IMR-90 (cell line): Measurements from ENCODE around the gene PTCHD4. TPM values are rescaled to one million over a fixed set of nuclear protein-coding genes. Genes with fewer than 3 reads are reported as not detected.

Source experiments
- ATAC-seq: fragments of 200-7000 bp; cut with Tn5 transposase; 2 replicates; pipeline ENCODE4 v1.9.1; 2020; ENCODE audit warnings: low read depth, mild to moderate bottlenecking, moderate library complexity
- BruUV-seq: library from RNA; stranded (reverse); fragments of 400-500 nt; replicated peaks from 2 replicates; lab custom pipeline; 2021; lab: Mats Ljungman, UMichigan
- CTCF ChIA-PET: fragments of 300-600 bp; formaldehyde crosslinking; extraction: SDS; loops from one replicate; lab custom pipeline; 2021; ENCODE audit warnings: antibody characterized with exemption; lab: Yijun Ruan, JAX
- POLR2A ChIA-PET: fragments of 300-600 bp; sonication (Branson Sonifier 250); formaldehyde crosslinking; loops from one replicate; lab custom pipeline; 2022; ENCODE audit warnings: antibody characterized with exemption; ENCODE audit not compliant: unreplicated experiment; lab: Charles Lee
- DNase-seq: peaks from one replicate; pipeline ENCODE4 v3.0.0; 2013
- H2AFZ ChIP-seq: replicated peaks from 2 replicates; pipeline ENCODE3; 2013; ENCODE audit warnings: low read length, mild to moderate bottlenecking; ENCODE audit not compliant: poor library complexity
- H2AK5ac ChIP-seq: 2 replicates; pipeline ENCODE4 v1.6.1; 2013; ENCODE audit warnings: low read depth, low read length, inconsistent platforms
- H2AK9ac ChIP-seq: replicated peaks from 2 replicates; pipeline ENCODE3; 2013; ENCODE audit warnings: mild to moderate bottlenecking, low read depth, low read length, moderate library complexity; ENCODE audit not compliant: poor library complexity
- H2BK120ac ChIP-seq: 2 replicates; pipeline ENCODE4 v1.6.1; 2013; ENCODE audit warnings: low read depth, low read length, inconsistent platforms
- H2BK15ac ChIP-seq: 3 replicates; pipeline ENCODE4 v1.6.1; 2013; ENCODE audit warnings: low read depth, low read length, inconsistent platforms
- H2BK20ac ChIP-seq: 2 replicates; pipeline ENCODE4 v1.6.1; 2013; ENCODE audit warnings: low read depth, mild to moderate bottlenecking, inconsistent platforms, low read length, moderate library complexity
- H2BK5ac ChIP-seq: 2 replicates; pipeline ENCODE4 v1.6.1; 2013; ENCODE audit warnings: mild to moderate bottlenecking, low read depth, low read length, inconsistent platforms; ENCODE audit not compliant: poor library complexity, severe bottlenecking
- H3K14ac ChIP-seq: replicated peaks from 2 replicates; pipeline ENCODE4 v1.6.1; 2013; ENCODE audit warnings: low read depth, low read length, inconsistent platforms
- H3K18ac ChIP-seq: 2 replicates; pipeline ENCODE4 v1.6.1; 2013; ENCODE audit warnings: low read depth, low read length, control low read depth
- H3K23ac ChIP-seq: 2 replicates; pipeline ENCODE4 v1.6.1; 2013; ENCODE audit warnings: low read depth, low read length, inconsistent platforms
- H3K27ac ChIP-seq: 2 replicates; pipeline ENCODE4 v1.5.1; 2013; ENCODE audit warnings: mild to moderate bottlenecking, control low read depth, low read length; ENCODE audit not compliant: insufficient read depth
- H3K27me3 ChIP-seq: 2 replicates; pipeline ENCODE4 v1.6.1; 2013; ENCODE audit warnings: low read length; ENCODE audit not compliant: control insufficient read depth, insufficient read depth
- H3K36me3 ChIP-seq: 2 replicates; pipeline ENCODE4 v1.6.1; 2013; ENCODE audit warnings: low read length, mixed read lengths; ENCODE audit not compliant: control insufficient read depth, insufficient read depth
- H3K4ac ChIP-seq: 2 replicates; pipeline ENCODE4 v1.6.1; 2013; ENCODE audit warnings: low read depth, low read length, inconsistent platforms
- H3K4me1 ChIP-seq: 2 replicates; pipeline ENCODE4 v1.6.1; 2013; ENCODE audit warnings: low read length, mixed read lengths; ENCODE audit not compliant: control insufficient read depth, insufficient read depth
- H3K4me2 ChIP-seq: 2 replicates; pipeline ENCODE4 v1.6.1; 2013; ENCODE audit warnings: low read depth, mild to moderate bottlenecking, control low read depth, low read length, moderate library complexity
- H3K4me3 ChIP-seq: 2 replicates; pipeline ENCODE4 v1.5.1; 2013; ENCODE audit warnings: low read depth, mild to moderate bottlenecking, control low read depth, low read length, moderate library complexity; ENCODE audit not compliant: insufficient read depth
- H3K56ac ChIP-seq: 2 replicates; pipeline ENCODE4 v1.6.1; 2013; ENCODE audit warnings: low read length, inconsistent platforms; ENCODE audit not compliant: insufficient read depth; ENCODE audit errors: extremely low read depth
- H3K79me1 ChIP-seq, 2 experiments: 2 replicates each; pipeline ENCODE4 v1.6.1; 2013; ENCODE audit warnings: low read length in 2 of 2, inconsistent platforms in 1 of 2, low read depth in 1 of 2
- H3K9ac ChIP-seq: 2 replicates; pipeline ENCODE4 v1.6.1; 2013; ENCODE audit warnings: low read depth, low read length, control low read depth
- H3K9me1 ChIP-seq: 2 replicates; pipeline ENCODE4 v1.6.1; 2013; ENCODE audit warnings: low read length, inconsistent platforms; ENCODE audit not compliant: insufficient read depth
- H3K9me3 ChIP-seq: 2 replicates; pipeline ENCODE4 v1.6.1; 2013; ENCODE audit warnings: low read length; ENCODE audit not compliant: control insufficient read depth, insufficient read depth
- H4K20me1 ChIP-seq: 2 replicates; pipeline ENCODE4 v1.6.1; 2013; ENCODE audit warnings: low read length, inconsistent platforms; ENCODE audit not compliant: insufficient read depth
- H4K5ac ChIP-seq: 2 replicates; pipeline ENCODE4 v1.6.1; 2013; ENCODE audit warnings: mild to moderate bottlenecking, low read depth, low read length, control low read depth
- H4K8ac ChIP-seq, 2 experiments: 2 replicates each; pipeline ENCODE4 v1.6.1; 2013; ENCODE audit warnings: low read depth in 2 of 2, low read length in 2 of 2, control low read depth in 1 of 2, inconsistent platforms in 1 of 2
- H4K91ac ChIP-seq: 2 replicates; pipeline ENCODE4 v1.6.1; 2013; ENCODE audit warnings: low read depth, low read length, inconsistent platforms; ENCODE audit not compliant: insufficient read depth
- BHLHE40 ChIP-seq: fragments of 150-350 bp; IDR thresholded peaks from 2 replicates; pipeline ENCODE4 v1.6.1; 2016; ENCODE audit warnings: mild to moderate bottlenecking, low read depth, low read length
- CEBPB ChIP-seq: IDR thresholded peaks from 2 replicates; pipeline ENCODE4 v1.6.1; 2012; ENCODE audit warnings: low read depth, low read length, improper control_type of control experiment
- CHD1 ChIP-seq: IDR thresholded peaks from 2 replicates; pipeline ENCODE4 v1.6.1; 2012; ENCODE audit warnings: low read depth, low read length, improper control_type of control experiment
- ELK1 ChIP-seq: fragments of 150-350 bp; IDR thresholded peaks from 2 replicates; pipeline ENCODE4 v1.6.1; 2016; ENCODE audit warnings: low read depth, mild to moderate bottlenecking, low read length, moderate library complexity, borderline replicate concordance
- FOS ChIP-seq: fragments of 150-350 bp; IDR thresholded peaks from 2 replicates; pipeline ENCODE4 v1.6.1; 2016; ENCODE audit warnings: low read depth, low read length
- MAFK ChIP-seq: IDR thresholded peaks from 2 replicates; pipeline ENCODE4 v1.6.1; 2012; ENCODE audit warnings: low read depth, low read length, improper control_type of control experiment
- MXI1 ChIP-seq: IDR thresholded peaks from 2 replicates; pipeline ENCODE4 v1.6.1; 2012; ENCODE audit warnings: low read depth, mild to moderate bottlenecking, low read length, moderate library complexity, borderline replicate concordance
- NFE2L2 ChIP-seq: fragments of 150-350 bp; IDR thresholded peaks from 2 replicates; pipeline ENCODE4 v1.6.1; 2016; ENCODE audit warnings: low read depth, mild to moderate bottlenecking, low read length
- POLR2A ChIP-seq: IDR thresholded peaks from 2 replicates; pipeline ENCODE4 v1.6.1; 2012; ENCODE audit warnings: mild to moderate bottlenecking, low read depth, low read length
- RAD21 ChIP-seq: IDR thresholded peaks from 2 replicates; pipeline ENCODE4 v1.6.1; 2012; ENCODE audit warnings: low read length, improper control_type of control experiment
- RCOR1 ChIP-seq: IDR thresholded peaks from 2 replicates; pipeline ENCODE4 v1.6.1; 2012; ENCODE audit warnings: mild to moderate bottlenecking, low read length, improper control_type of control experiment; ENCODE audit not compliant: insufficient replicate concordance
- RFX5 ChIP-seq: IDR thresholded peaks from 2 replicates; pipeline ENCODE4 v1.8.0; 2012; ENCODE audit warnings: low read depth, mild to moderate bottlenecking, low read length, moderate library complexity
- SMC3 ChIP-seq: fragments of 150-350 bp; IDR thresholded peaks from 2 replicates; pipeline ENCODE4 v1.6.1; 2016; ENCODE audit warnings: low read depth, mild to moderate bottlenecking, antibody characterized with exemption, low read length, moderate library complexity
- WGBS, 2 experiments: methylation state at CpG; one replicate each; pipeline versions ENCODE4 v1.1.5 to v1.1.7; 2013; ENCODE audit warnings: missing lambda C conversion rate in 2 of 2; ENCODE audit not compliant: insufficient read length in 1 of 2; ENCODE audit errors: extremely low coverage in 2 of 2; 5-methylcytosine and 5-hydroxymethylcytosine counted together
- dilution Hi-C: fragments of 300-500 bp; cut with HindIII; formaldehyde crosslinking; loops from one replicate; pipeline ENCODE4 v1.14.3; 2018; ENCODE audit warnings: low sequenced_read_pairs; ENCODE audit not compliant: unreplicated experiment
- in situ Hi-C: fragments of 300-500 bp; cut with MboI; formaldehyde crosslinking; loops from 3 replicates; pipeline ENCODE4 v1.14.3; 2019; ENCODE audit warnings: low sequenced_read_pairs, inconsistent platforms, mixed read lengths
- intact Hi-C: fragments of 100-400 bp; cut with micrococcal nuclease; formaldehyde crosslinking; loops from 2 replicates; pipeline ENCODE4 v1.10.0; 2022
- polyA plus RNA-seq, 3 experiments: library from polyadenylated mRNA; depleted of rRNA; stranded (reverse); fragments of >200 nt; gene quantifications; 2 replicates each; pipeline ENCODE4 v1.2.3, GENCODE V29; 2012; ENCODE audit warnings: low replicate concordance in 1 of 3
- total RNA-seq: library from RNA; depleted of rRNA; stranded (reverse); fragments of >200 nt; gene quantifications from 2 replicates; pipeline ENCODE4 v1.2.3, GENCODE V29; 2012
- TF ChIP-seq, protein P1 (sequence below): conservative IDR thresholded peaks from 2 replicates; pipeline ENCODE4 v1.5.1; 2012; ENCODE audit warnings: mild to moderate bottlenecking, low read depth, low read length, improper control_type of control experiment
- TF ChIP-seq, protein P2 (sequence below): fragments of 150-350 bp; IDR thresholded peaks from 2 replicates; pipeline ENCODE4 v1.6.1; 2017; ENCODE audit warnings: mild to moderate bottlenecking, antibody characterized with exemption, low read length, low read depth

The PTCHD4 gene
- total and polyA plus RNA-seq, 2 of the 4 experiments (the other 2 are of a cell fraction): 0.53 to 0.72 TPM

GRCh38 chr6:48090546-48090945 lies 20.5 kb downstream of the PTCHD4 start:
- Histone ChIP-seq H2BK5ac (no peak overlapping the region), H4K20me1 (no peaks in the 10 kb centered on the region), H2BK15ac (no peak overlapping the region), H3K27ac (no peak overlapping the region), H2BK120ac (no peak overlapping the region), H3K4me2 (no peak overlapping the region), H4K8ac (no peak overlapping the region), H3K23ac (no peak overlapping the region), H3K9me1 (no peaks in the 10 kb centered on the region), H3K9me3 (no peaks in the 10 kb centered on the region), H3K56ac (no peak overlapping the region), H3K18ac (no peak overlapping the region), H3K36me3 (no peaks in the 10 kb centered on the region), H4K5ac (no peak overlapping the region), H3K9ac (no peak overlapping the region), H3K4ac (no peak overlapping the region), H2AK9ac (no peak overlapping the region), H3K4me1 (no peaks in the 10 kb centered on the region), H4K91ac (no peak overlapping the region), H2AK5ac (no peak overlapping the region), H3K27me3 (no peaks in the 10 kb centered on the region), H3K14ac (no peak overlapping the region), H2AFZ (no peak overlapping the region), H2BK20ac (no peak overlapping the region), H3K4me3 (no peak overlapping the region), H3K79me1 (no peaks in the 10 kb centered on the region)
- intact Hi-C loops (loop anchor here (10.0 kb wide), 1 partner anchor 1314 kb away; no protein-coding TSS in a partner anchor), in situ Hi-C loops (no loop called here), dilution Hi-C loops (no loop called here)
- TF ChIP-seq RAD21 (no peak), ELK1 (no peak), NFE2L2 (no peak), RCOR1 (no peak), MXI1 (no peak), SMC3 (no peak), RFX5 (no peak), POLR2A (no peak), CEBPB (no peak), MAFK (no peak), FOS (no peak), CHD1 (no peak), BHLHE40 (no peak)
- TF ChIP-seq, protein P1, sequence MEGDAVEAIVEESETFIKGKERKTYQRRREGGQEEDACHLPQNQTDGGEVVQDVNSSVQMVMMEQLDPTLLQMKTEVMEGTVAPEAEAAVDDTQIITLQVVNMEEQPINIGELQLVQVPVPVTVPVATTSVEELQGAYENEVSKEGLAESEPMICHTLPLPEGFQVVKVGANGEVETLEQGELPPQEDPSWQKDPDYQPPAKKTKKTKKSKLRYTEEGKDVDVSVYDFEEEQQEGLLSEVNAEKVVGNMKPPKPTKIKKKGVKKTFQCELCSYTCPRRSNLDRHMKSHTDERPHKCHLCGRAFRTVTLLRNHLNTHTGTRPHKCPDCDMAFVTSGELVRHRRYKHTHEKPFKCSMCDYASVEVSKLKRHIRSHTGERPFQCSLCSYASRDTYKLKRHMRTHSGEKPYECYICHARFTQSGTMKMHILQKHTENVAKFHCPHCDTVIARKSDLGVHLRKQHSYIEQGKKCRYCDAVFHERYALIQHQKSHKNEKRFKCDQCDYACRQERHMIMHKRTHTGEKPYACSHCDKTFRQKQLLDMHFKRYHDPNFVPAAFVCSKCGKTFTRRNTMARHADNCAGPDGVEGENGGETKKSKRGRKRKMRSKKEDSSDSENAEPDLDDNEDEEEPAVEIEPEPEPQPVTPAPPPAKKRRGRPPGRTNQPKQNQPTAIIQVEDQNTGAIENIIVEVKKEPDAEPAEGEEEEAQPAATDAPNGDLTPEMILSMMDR: no peak
- TF ChIP-seq, protein P2, sequence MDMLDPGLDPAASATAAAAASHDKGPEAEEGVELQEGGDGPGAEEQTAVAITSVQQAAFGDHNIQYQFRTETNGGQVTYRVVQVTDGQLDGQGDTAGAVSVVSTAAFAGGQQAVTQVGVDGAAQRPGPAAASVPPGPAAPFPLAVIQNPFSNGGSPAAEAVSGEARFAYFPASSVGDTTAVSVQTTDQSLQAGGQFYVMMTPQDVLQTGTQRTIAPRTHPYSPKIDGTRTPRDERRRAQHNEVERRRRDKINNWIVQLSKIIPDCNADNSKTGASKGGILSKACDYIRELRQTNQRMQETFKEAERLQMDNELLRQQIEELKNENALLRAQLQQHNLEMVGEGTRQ: no peak
- no TSS peak for BruUV-seq
- ChIA-PET POLR2A (no interaction called here), CTCF (no interaction called here)
- WGBS, 2 experiments: 80% methylated on average over 1 of the region's 4 CpGs; no CpG with 5 or more reads in 1 of the 2 experiments
- DNase-seq: no peak
- no peak for ATAC-seq
